MM.1S (cell line): ENCODE results near the gene TUBGCP4.

Experiments
- DNase-seq: peaks from one replicate; pipeline ENCODE4 v3.0.0-alpha.2; 2015
- H2AFZ ChIP-seq: fragments of 300-600 bp; sonication (generic); 2 replicates; pipeline ENCODE4 v1.6.0; 2016; ENCODE audit warnings: antibody characterized with exemption, low read length
- H3F3A ChIP-seq: fragments of 300-600 bp; sonication (generic); 2 replicates; pipeline ENCODE4 v1.6.1; 2016; ENCODE audit warnings: mild to moderate bottlenecking, antibody characterized with exemption, low read length, moderate library complexity, mixed read lengths; ENCODE audit not compliant: insufficient read depth
- H3K27ac ChIP-seq: fragments of 300-600 bp; sonication (generic); 2 replicates; pipeline ENCODE4 v1.5.1; 2016; ENCODE audit warnings: mild to moderate bottlenecking, low read length
- H3K27me3 ChIP-seq: fragments of 300-600 bp; sonication (generic); replicated peaks from 2 replicates; pipeline ENCODE4 v1.6.0; 2016; ENCODE audit warnings: low read length; ENCODE audit not compliant: insufficient read depth
- H3K36me3 ChIP-seq: fragments of 300-600 bp; sonication (generic); replicated peaks from 2 replicates; pipeline ENCODE4 v1.6.1; 2016; ENCODE audit warnings: mild to moderate bottlenecking, low read length, mixed read lengths; ENCODE audit not compliant: insufficient read depth
- H3K4me1 ChIP-seq: fragments of 300-600 bp; sonication (generic); 2 replicates; pipeline ENCODE4 v1.6.1; 2016; ENCODE audit warnings: low read length, mixed read lengths
- H3K4me2 ChIP-seq: fragments of 300-600 bp; sonication (generic); 2 replicates; pipeline ENCODE4 v1.6.0; 2016; ENCODE audit warnings: low read depth, low read length
- H3K4me3 ChIP-seq: fragments of 300-600 bp; sonication (generic); 2 replicates; pipeline ENCODE4 v1.5.1; 2016; ENCODE audit warnings: low read length, mixed read lengths
- H3K79me2 ChIP-seq: fragments of 300-600 bp; sonication (generic); 2 replicates; pipeline ENCODE4 v1.6.1; 2016; ENCODE audit warnings: mixed run types, low read length, mixed read lengths
- H3K9ac ChIP-seq: fragments of 300-600 bp; sonication (generic); 2 replicates; pipeline ENCODE4 v1.6.1; 2016; ENCODE audit warnings: low read length, mixed read lengths
- H3K9me2 ChIP-seq: fragments of 300-600 bp; sonication (generic); replicated peaks from 2 replicates; pipeline ENCODE4 v1.6.1; 2016; ENCODE audit warnings: mild to moderate bottlenecking, low read length, mixed read lengths; ENCODE audit not compliant: insufficient read depth
- H3K9me3 ChIP-seq: fragments of 300-600 bp; sonication (generic); replicated peaks from 2 replicates; pipeline ENCODE4 v1.6.1; 2016; ENCODE audit warnings: mild to moderate bottlenecking, low read length, mixed read lengths; ENCODE audit not compliant: insufficient read depth
- H4K20me1 ChIP-seq: fragments of 300-600 bp; sonication (generic); 2 replicates; pipeline ENCODE4 v1.6.1; 2016; ENCODE audit warnings: mild to moderate bottlenecking, low read length, moderate library complexity, mixed read lengths; ENCODE audit not compliant: insufficient read depth
- CTCF ChIP-seq: fragments of 300-600 bp; sonication (generic); IDR thresholded peaks from 2 replicates; pipeline ENCODE4 v1.5.1; 2016; ENCODE audit warnings: antibody characterized with exemption, low read length, mixed read lengths
- EZH2 ChIP-seq: fragments of 300-600 bp; sonication (generic); optimal IDR thresholded peaks from 2 replicates; pipeline ENCODE3; 2017; ENCODE audit warnings: low read depth, mild to moderate bottlenecking, antibody characterized with exemption, low read length, mixed read lengths
- EZH2phosphoT487 ChIP-seq: fragments of 300-600 bp; sonication (generic); IDR thresholded peaks from 2 replicates; pipeline ENCODE4 v1.6.1; 2018; ENCODE audit warnings: antibody characterized with exemption, low read length

TUBGCP4 gene

DNA sequence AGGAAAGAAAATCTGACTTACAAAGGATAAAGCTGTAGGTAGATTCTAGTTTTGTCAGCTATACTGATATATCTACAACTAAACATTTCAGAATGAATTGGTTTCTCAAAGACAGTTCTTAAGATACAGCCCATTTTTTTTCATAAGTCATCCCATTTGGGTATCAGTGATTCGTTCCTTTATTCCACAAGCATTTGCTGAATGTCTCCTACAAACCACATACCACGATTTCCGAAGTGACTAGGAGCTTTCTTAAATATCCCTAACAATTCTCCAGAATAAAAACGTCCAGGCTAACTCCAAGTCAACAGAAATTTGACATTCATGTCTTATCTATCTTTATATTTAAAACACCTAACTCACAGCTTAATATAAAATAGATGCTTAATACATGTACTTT is 62.3 kb downstream of the TUBGCP4 start:
- H3K36me3 ChIP-seq = no peaks in the 10 kb centered on the region
- no peak overlapping the region for H2AFZ ChIP-seq
- H3K27me3 ChIP-seq = no peaks in the 10 kb centered on the region
- peaks cover 5% of the 10 kb centered on the region; the same call in 1 of the 2 replicates for H3K4me1 ChIP-seq
- H3K4me2 ChIP-seq = no peak overlapping the region
- H3K4me3 ChIP-seq = no peak overlapping the region
- no peak overlapping the region for H3K9ac ChIP-seq
- no peaks in the 10 kb centered on the region for H3F3A ChIP-seq
- DNase-seq = no peak
- no peaks in the 10 kb centered on the region for H3K9me2 ChIP-seq
- H3K9me3 ChIP-seq = no peaks in the 10 kb centered on the region
- H3K79me2 ChIP-seq = no peaks in the 10 kb centered on the region
- H3K27ac ChIP-seq = no peak overlapping the region
- TF ChIP-seq EZH2 (no peak), EZH2phosphoT487 (no peak), CTCF (no peak)
- no peaks in the 10 kb centered on the region for H4K20me1 ChIP-seq

- Histone ChIP-seq H3K79me2 (no peaks in the 10 kb centered on the region), H3F3A (no peaks in the 10 kb centered on the region), H3K27me3 (no peaks in the 10 kb centered on the region), H3K9me2 (no peaks in the 10 kb centered on the region), H2AFZ (no peak overlapping the region), H3K9me3 (no peaks in the 10 kb centered on the region), H3K4me1 (peaks cover 5% of the 10 kb centered on the region; the same call in 1 of the 2 replicates), H3K4me2 (no peak overlapping the region), H3K4me3 (no peak overlapping the region), H3K36me3 (no peaks in the 10 kb centered on the region), H4K20me1 (no peaks in the 10 kb centered on the region), H3K9ac (no peak overlapping the region), H3K27ac (no peak overlapping the region)
- no peak for DNase-seq
- TF ChIP-seq EZH2phosphoT487 = no peak
Observed at GRCh38 chr15:43433661-43434303, 62.9 kb downstream of the TUBGCP4 start.

- Histone ChIP-seq H3K4me1 (peaks cover 5% of the 10 kb centered on the region; the same call in 1 of the 2 replicates), H3K9ac (no peak overlapping the region), H2AFZ (no peak overlapping the region), H3F3A (no peaks in the 10 kb centered on the region), H3K9me2 (no peaks in the 10 kb centered on the region), H3K27me3 (no peaks in the 10 kb centered on the region), H3K27ac (no peak overlapping the region), H3K79me2 (no peaks in the 10 kb centered on the region), H3K4me2 (no peak overlapping the region), H3K4me3 (no peak overlapping the region), H4K20me1 (no peaks in the 10 kb centered on the region), H3K9me3 (no peaks in the 10 kb centered on the region), H3K36me3 (no peaks in the 10 kb centered on the region)
- no peak for DNase-seq
- no peak for TF ChIP-seq EZH2phosphoT487
- no peak for TF ChIP-seq CTCF
- TF ChIP-seq EZH2 = no peak
Observed at GRCh38 chr15:43434446-43434845, 63.5 kb downstream of the TUBGCP4 start.

DNA sequence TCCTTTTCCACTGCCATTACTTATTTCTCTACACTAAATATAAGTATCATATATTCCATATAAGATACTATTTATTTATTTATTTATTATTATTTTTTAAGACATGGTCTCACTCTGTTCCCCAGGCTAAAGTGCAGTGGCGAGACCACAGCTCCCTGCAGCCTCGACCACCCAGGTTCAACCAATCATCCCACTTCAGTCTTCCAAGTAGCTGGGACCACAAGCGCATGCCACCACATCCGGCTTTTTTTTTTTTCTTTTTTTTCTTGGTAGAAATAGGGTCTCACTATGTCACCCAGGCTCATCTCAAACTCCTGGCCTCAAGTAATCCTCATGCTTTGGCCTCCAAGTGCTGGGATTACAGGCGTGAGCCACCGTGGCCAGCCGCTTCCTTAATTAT is 65.5 kb downstream of the TUBGCP4 start:
- Histone ChIP-seq H2AFZ (no peak overlapping the region), H3K9me2 (no peaks in the 10 kb centered on the region), H4K20me1 (no peaks in the 10 kb centered on the region), H3K4me2 (no peak overlapping the region), H3K79me2 (no peaks in the 10 kb centered on the region), H3K4me3 (no peak overlapping the region), H3K9ac (no peak overlapping the region), H3K27ac (no peak overlapping the region), H3K4me1 (peaks cover 5% of the 10 kb centered on the region; the same call in 1 of the 2 replicates), H3K36me3 (no peaks in the 10 kb centered on the region), H3K9me3 (no peaks in the 10 kb centered on the region), H3F3A (peaks cover 6% of the 10 kb centered on the region), H3K27me3 (no peaks in the 10 kb centered on the region)
- no peak for TF ChIP-seq EZH2
- TF ChIP-seq CTCF = no peak
- no peak for TF ChIP-seq EZH2phosphoT487
- no peak for DNase-seq
